SHP77 (cell line): ENCODE results near the gene PIGX.

ENCODE experiments used
- DNase-seq, 2 experiments: peaks; one replicate each; lab custom pipeline; 2025; lab: John Stamatoyannopoulos, UW

The PIGX gene

DNA sequence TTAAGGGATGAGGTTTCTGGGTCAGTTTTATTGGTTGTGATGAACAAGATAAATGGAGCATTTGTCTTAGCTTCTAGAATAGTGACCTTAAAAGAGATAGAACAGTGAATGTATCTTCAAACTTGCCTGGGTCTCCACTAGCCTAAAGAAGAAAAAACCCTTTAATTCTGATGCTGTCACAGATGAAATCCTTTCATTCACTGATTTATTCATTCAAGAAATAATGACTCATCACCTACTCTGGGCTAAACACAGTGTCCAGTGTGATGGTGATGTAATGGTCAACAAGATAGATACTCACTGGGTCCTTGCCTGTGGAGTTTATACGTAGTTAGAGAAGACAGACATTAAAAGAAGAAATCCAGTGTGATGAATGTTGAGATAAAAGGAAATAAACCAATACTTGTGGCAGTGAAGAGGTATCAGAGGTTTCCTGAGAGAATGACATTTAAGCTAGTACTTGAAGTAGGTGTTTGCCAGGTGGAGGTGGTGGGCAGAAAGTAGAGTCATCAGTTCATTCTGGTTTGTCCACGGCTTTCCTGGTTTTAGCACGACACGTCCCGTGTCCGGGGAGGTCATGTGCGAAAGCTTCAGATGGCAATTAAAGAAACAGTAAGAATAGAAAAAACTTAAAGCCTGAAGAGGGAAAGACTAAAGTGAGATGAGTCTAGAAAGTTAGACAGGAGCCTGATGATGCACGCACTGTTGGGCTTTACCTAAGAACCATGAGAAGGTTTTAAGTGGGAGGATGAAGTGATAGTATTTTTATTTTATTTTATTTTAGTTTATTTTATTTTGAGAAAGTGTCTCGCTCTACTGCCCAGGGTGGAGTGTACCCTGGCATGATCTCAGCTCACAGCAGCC, 45.9 kb downstream of the PIGX start:
- DNase-seq, result no peak

DNA sequence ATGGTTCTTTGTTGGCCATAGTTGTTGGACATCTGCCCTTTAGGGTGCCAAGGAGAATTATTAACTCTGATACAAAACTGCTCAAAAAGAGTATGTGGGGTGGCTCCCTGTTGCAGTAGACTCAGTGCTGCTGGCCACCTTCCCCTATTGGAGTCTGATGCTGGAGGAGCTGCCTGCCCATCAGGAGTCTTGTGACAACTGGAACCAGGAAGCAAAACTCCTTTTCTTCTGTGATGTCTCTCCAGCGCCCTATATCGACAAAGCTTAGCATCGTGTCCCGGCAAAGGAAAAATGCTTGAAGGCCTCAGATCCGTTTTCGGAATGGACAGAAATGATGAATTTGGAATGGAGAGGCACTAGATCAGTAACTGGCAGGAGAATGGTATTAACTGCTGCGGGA, 51.0 kb downstream of the PIGX start:
- no peak for DNase-seq

DNA sequence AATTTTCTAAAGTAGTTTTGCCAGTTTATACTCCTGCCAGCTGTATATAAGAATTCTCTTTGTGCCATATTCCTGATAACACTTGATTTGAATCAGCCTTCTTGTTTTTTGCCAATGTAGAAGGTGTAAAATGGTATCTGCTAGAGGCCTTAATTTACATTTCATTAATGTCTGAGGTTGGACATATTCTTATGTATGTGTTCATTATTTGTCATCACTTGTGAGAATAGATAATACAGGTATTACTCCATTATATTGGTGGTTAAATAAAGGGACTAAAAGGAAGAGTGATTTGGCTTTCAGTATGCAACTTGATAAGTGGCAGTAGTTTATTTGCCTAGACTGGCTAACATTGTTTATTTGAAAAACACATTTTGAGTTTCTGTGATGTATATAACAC, 53.3 kb downstream of the PIGX start:
- no peak for DNase-seq

DNA sequence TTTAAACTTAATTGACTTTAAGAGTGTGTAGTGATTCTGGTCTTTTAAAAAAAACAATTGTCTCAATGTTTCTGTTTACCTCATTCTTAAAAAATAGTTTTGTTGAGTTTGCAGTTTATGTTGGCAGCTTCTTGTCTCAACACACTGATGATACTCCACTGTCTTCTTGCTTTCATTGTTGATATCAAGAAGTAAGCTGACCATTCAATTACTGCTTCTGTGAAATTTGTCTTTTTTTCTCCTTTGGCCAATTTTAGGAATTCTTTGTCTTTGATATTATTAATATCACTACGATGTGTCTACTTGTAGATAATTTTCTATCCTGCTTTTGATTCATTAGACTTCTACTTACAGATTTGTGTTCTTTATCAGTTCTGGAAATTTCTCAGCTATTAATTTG, 58.9 kb downstream of the PIGX start:
- DNase-seq, result no peak

- DNase-seq, result no peak
Observed at GRCh38 chr3:196772102-196772501, 59.9 kb downstream of the PIGX start.

DNA sequence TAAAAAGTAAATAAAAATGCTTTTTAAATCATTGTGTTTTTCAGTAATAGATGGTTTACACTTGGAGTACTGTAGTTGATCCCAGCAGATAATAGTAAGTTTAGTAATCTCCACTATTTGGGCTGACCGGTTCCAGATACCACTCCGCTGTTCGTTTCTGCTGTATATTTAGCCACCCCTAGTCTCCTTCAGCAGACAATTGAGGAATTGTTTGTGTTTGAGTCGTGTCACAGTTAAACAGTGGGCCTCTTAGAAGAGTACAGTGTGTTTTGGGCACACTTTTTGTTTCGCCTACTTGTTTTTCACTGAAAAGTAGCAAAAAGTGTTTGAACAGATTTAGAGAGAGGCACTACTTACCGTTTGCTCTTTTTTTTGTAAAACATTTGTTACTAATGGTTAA, 60.7 kb downstream of the PIGX start:
- DNase-seq, result no peak

DNA sequence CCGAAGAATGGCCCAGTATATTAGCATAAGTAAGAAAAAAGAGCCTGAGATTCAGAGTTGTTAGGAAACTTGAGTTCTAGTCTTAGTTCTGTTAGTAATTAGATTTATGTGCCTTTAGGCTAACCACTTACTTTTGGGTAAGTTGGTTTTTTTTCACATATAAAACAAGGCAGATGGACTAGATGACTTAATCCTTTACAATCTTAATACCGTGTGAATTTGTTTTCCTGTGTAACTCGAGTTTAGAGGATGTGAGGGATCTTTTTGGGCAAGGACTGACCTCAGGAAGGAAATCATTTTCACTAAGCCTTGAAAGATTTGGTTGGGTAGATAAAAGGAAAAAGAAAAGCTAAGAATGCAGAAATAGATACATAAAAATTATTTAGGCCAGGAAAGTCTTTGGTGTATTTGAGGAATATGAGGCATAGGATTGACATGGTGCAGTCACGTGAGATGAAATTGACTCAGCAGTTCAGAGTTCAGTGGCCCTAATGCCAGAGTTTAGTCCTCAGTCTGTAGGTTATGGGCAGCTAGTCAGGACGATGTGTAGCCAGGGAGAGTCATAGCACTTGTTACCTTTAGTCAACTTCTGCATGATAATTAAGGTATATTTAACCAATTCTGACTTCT, 62.1 kb downstream of the PIGX start:
- no peak for DNase-seq

DNA sequence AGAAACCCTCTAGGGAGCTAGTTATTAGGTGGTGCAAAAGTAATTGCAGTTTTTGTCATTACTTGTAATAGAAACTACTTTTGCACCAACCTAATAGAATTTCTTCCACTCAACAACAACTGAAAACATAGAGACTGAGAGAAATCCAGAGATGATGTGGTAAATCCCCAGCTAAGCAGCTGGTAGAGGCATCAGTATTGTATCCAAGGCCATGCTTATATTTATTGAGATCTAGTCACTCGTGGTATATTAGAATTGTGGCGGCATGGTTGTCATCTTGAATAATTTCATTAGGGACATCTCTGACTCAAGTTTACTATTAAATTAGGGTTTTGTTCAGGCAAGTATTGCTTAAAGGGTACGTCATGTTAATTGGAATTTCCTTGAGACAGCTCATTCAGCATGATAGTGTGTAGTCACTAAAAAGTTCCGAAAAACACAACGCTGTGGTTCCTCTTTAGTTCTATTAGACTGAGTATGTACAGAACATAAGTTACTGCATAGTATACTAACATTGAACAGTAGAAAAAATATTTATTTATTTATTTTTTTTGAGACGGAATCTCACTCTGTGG, 62.8 kb downstream of the PIGX start:
- DNase-seq, result no peak

GRCh38 chr3:196775938-196776337, 63.8 kb downstream of the PIGX start:
- no peak for DNase-seq

DNA sequence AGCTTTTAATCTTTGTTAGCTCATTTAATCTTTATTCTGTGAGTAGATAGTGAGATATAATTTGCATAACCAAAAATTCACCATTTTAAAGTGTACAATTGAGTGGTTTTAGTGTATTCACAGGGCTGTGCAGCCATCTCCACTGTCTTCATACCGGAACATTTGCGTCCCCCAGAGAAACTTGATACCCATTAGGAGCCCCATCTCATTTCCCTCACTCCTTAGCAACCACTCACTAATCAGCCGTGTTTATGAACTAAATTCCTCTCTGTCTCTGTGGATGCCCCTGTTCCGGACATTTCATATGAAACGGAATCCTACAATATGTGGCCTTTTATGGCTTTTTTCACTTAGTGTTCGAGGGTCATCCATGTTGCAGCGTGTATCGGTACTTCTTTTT, 65.7 kb downstream of the PIGX start:
- no peak for DNase-seq

GRCh38 chr3:196778755-196779154, 66.6 kb downstream of the PIGX start:
- no peak for DNase-seq

DNA sequence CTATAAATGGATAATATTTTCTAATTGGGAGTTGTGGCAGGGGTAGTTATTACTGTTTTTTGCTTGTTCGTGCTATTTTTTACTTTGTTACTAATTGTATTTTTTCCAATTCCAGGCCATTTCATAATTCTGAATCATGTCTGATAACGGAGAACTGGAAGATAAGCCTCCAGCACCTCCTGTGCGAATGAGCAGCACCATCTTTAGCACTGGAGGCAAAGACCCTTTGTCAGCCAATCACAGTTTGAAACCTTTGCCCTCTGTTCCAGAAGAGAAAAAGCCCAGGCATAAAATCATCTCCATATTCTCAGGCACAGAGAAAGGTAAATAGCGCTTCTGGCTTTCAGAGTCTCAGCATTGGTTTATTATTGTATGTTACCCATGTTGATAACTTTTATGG, 70.3 kb downstream of the PIGX start:
- no peak for DNase-seq
